OCI-LY1 (cell line): ENCODE measurements around the gene CAMTA1.

Source experiments
- H2AFZ ChIP-seq: fragments of 200-600 bp; sonication (generic), shearing (Covaris generic); 2 replicates; pipeline ENCODE4 v1.6.0; 2014; ENCODE audit warnings: antibody characterized with exemption, mild to moderate bottlenecking, low read length
- H3F3A ChIP-seq: fragments of 200-600 bp; sonication (generic), shearing (Covaris generic); 2 replicates; pipeline ENCODE4 v1.6.0; 2014; ENCODE audit warnings: mild to moderate bottlenecking, antibody characterized with exemption, low read length, moderate library complexity; ENCODE audit not compliant: insufficient read depth
- H3K27ac ChIP-seq: fragments of 200-600 bp; sonication (generic); 2 replicates; pipeline ENCODE4 v1.5.1; 2014; ENCODE audit warnings: low read length, mixed run types, mild to moderate bottlenecking, low read depth; ENCODE audit not compliant: poor library complexity, severe bottlenecking
- H3K27me3 ChIP-seq: fragments of 200-600 bp; sonication (generic); 2 replicates; pipeline ENCODE4 v1.6.0; 2014; ENCODE audit warnings: antibody characterized with exemption, mild to moderate bottlenecking, low read length, moderate library complexity; ENCODE audit not compliant: insufficient read depth
- H3K36me3 ChIP-seq: fragments of 200-600 bp; sonication (generic); 2 replicates; pipeline ENCODE4 v1.6.1; 2014; ENCODE audit warnings: mild to moderate bottlenecking, antibody characterized with exemption, low read length, moderate library complexity, mixed read lengths; ENCODE audit not compliant: insufficient read depth
- H3K4me1 ChIP-seq: fragments of 200-600 bp; sonication (generic); 2 replicates; pipeline ENCODE4 v1.5.1; 2014; ENCODE audit warnings: mild to moderate bottlenecking, low read length, moderate library complexity; ENCODE audit not compliant: insufficient read depth, severe bottlenecking
- H3K4me2 ChIP-seq: fragments of 200-600 bp; sonication (generic), shearing (Covaris generic); 2 replicates; pipeline ENCODE4 v1.6.1; 2014; ENCODE audit warnings: low read length
- H3K4me3 ChIP-seq: fragments of 200-600 bp; sonication (generic); 2 replicates; pipeline ENCODE4 v1.5.1; 2014; ENCODE audit warnings: low read length, low read depth, mild to moderate bottlenecking, mixed read lengths; ENCODE audit not compliant: poor library complexity, severe bottlenecking
- H3K79me2 ChIP-seq: fragments of 200-600 bp; shearing (Covaris generic); 2 replicates; pipeline ENCODE4 v1.6.1; 2016; ENCODE audit warnings: mixed run types, low read length, mixed read lengths; ENCODE audit not compliant: insufficient read depth
- H3K9ac ChIP-seq: fragments of 200-600 bp; sonication (generic), shearing (Covaris generic); 2 replicates; pipeline ENCODE4 v1.6.1; 2014; ENCODE audit warnings: mild to moderate bottlenecking, low read length, mixed read lengths
- H3K9me2 ChIP-seq: fragments of 200-600 bp; sonication (generic), shearing (Covaris generic); 2 replicates; pipeline ENCODE4 v1.6.1; 2014; ENCODE audit warnings: low read depth, mild to moderate bottlenecking, low read length, mixed read lengths
- H3K9me3 ChIP-seq: fragments of 200-600 bp; shearing (Covaris generic); 2 replicates; pipeline ENCODE4 v1.6.1; 2014; ENCODE audit warnings: low read length, mixed read lengths
- H4K20me1 ChIP-seq: fragments of 200-600 bp; sonication (generic), shearing (Covaris generic); 2 replicates; pipeline ENCODE4 v1.6.0; 2016; ENCODE audit warnings: mild to moderate bottlenecking, low read length; ENCODE audit not compliant: insufficient read depth
- CTCF ChIP-seq: fragments of 200-600 bp; sonication (generic), shearing (Covaris generic); IDR thresholded peaks from 2 replicates; pipeline ENCODE4 v1.5.1; 2017; ENCODE audit warnings: mild to moderate bottlenecking, antibody characterized with exemption, low read length, moderate library complexity, mixed read lengths
- EZH2 ChIP-seq: fragments of 200-600 bp; sonication (generic), shearing (Covaris generic); IDR thresholded peaks from 2 replicates; pipeline ENCODE4 v1.8.0; 2017; ENCODE audit warnings: borderline replicate concordance, mixed run types, mild to moderate bottlenecking, antibody characterized with exemption, low read length, moderate library complexity, mixed read lengths

CAMTA1 gene

GRCh38 chr1:6854166-6854565 is 68.9 kb downstream of the CAMTA1 start:
- peaks cover 32% of the 10 kb centered on the region for H3K36me3 ChIP-seq
- no peak overlapping the region for H3K9ac ChIP-seq
- H3K9me2 ChIP-seq = no peaks in the 10 kb centered on the region
- H3K27ac ChIP-seq = no peak overlapping the region
- no peaks in the 10 kb centered on the region for H4K20me1 ChIP-seq
- H3K4me3 ChIP-seq = no peak overlapping the region
- no peaks in the 10 kb centered on the region for H3K27me3 ChIP-seq
- no peak overlapping the region for H3K4me2 ChIP-seq
- no peak overlapping the region for H2AFZ ChIP-seq
- H3F3A ChIP-seq = no peaks in the 10 kb centered on the region
- H3K4me1 ChIP-seq = no peaks in the 10 kb centered on the region
- H3K79me2 ChIP-seq = no peaks in the 10 kb centered on the region
- TF ChIP-seq CTCF = no peak
- TF ChIP-seq EZH2 = no peak
- no peaks in the 10 kb centered on the region for H3K9me3 ChIP-seq

GRCh38 chr1:6857831-6858230 is 72.6 kb downstream of the CAMTA1 start:
- H3K27ac ChIP-seq = no peak overlapping the region
- H3K9me2 ChIP-seq = no peaks in the 10 kb centered on the region
- no peaks in the 10 kb centered on the region for H3K9me3 ChIP-seq
- H3K4me3 ChIP-seq = no peak overlapping the region
- no peak overlapping the region for H3K9ac ChIP-seq
- H3K4me2 ChIP-seq = no peak overlapping the region
- no peaks in the 10 kb centered on the region for H3K79me2 ChIP-seq
- H2AFZ ChIP-seq = no peak overlapping the region
- no peaks in the 10 kb centered on the region for H4K20me1 ChIP-seq
- H3K36me3 ChIP-seq = peaks cover 29% of the 10 kb centered on the region
- H3K4me1 ChIP-seq = no peaks in the 10 kb centered on the region
- no peaks in the 10 kb centered on the region for H3K27me3 ChIP-seq
- TF ChIP-seq CTCF = no peak
- no peak for TF ChIP-seq EZH2
- H3F3A ChIP-seq = no peaks in the 10 kb centered on the region

- TF ChIP-seq EZH2 (no peak), CTCF (no peak)
- peaks cover 22% of the 10 kb centered on the region for H3K36me3 ChIP-seq
- H3K9me3 ChIP-seq = no peaks in the 10 kb centered on the region
- no peaks in the 10 kb centered on the region for H3K79me2 ChIP-seq
- no peaks in the 10 kb centered on the region for H3K4me1 ChIP-seq
- no peak overlapping the region for H2AFZ ChIP-seq
- H3F3A ChIP-seq = no peaks in the 10 kb centered on the region
- H3K9ac ChIP-seq = no peak overlapping the region
- no peak overlapping the region for H3K27ac ChIP-seq
- H3K4me2 ChIP-seq = no peak overlapping the region
- no peaks in the 10 kb centered on the region for H4K20me1 ChIP-seq
- no peak overlapping the region for H3K4me3 ChIP-seq
- H3K27me3 ChIP-seq = no peaks in the 10 kb centered on the region
- no peaks in the 10 kb centered on the region for H3K9me2 ChIP-seq
Observed at GRCh38 chr1:6858596-6858995, 73.3 kb downstream of the CAMTA1 start.
